ENCODE measurements around the gene GRAP.

DNA sequence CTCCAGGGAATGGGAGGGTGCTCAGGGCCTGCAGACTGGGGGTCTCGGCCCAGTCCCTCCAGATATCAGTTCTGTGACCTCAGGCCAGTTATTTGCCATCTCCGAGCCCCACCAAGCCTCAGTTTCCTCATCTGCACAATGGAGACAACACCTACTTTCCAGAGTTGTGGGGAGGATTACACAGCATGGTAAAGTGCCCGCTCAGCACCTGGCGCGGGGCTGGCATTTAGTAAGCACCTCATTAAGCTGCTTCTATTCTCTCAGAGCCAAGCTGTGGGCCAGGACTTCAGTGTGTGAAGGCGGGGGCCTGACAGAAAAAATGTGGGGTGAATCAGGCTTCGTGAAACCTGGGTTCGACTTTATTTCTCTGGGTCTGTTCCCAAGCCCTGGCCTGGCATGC lies 47.4 kb downstream of the GRAP start:
- TF ChIP-seq JUN (IDR thresholded peaks at IDR 0.05) (no peak), ELK1 (IDR thresholded peaks at IDR 0.05; ENCODE audit: low read depth, low read length) (no peak)
